ENCODE results near the gene PLA2G4F.
"Not testable (repeated sequence)": the region's sequence is repeated elsewhere in the genome, so short reads cannot be mapped to it uniquely, and the experiment has no call there.

PLA2G4F gene

GRCh38 chr15:42100021-42100800, 56.2 kb downstream of the PLA2G4F start:
- DNase-seq, result no peak

GRCh38 chr15:42097018-42097417, 59.4 kb downstream of the PLA2G4F start:
- DNase-seq (no peak), ATAC-seq (no peak)

More at GRCh38 chr15:42100021-42100800, 56.2 kb downstream of the PLA2G4F start:
- ATAC-seq, result no peak

- no peak for ATAC-seq
- no peak for DNase-seq
These were observed 61.9 kb downstream of the PLA2G4F start, which contains the start of gene PLA2G4D for GRCh38 chr15:42094512-42094963. Gene PLA2G4D, minus strand, starts transcription at chr15:42094562. Its CDS starts 103 bp downstream, at chr15:42094459.

DNA sequence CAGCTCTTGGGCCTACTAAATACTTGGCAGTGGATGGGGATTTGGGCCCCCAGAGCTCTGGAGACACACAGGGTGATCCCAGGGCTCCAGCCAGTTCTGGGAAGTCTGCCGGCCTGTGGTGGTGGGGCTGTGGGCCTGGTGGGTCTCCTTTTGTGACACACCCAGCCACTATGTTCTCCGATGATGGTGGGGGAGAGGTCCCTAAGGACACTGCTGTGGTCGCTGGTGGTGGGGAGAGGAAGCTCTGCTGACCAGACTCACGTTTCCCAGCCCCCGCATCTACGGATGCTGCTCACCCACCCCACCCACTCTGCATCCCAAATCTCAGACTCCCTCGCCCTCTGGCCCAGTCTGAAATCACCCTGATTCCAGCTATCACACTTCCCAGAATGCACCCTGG, 62.5 kb downstream of the PLA2G4F start:
- ATAC-seq, result no peak
- no peak for DNase-seq

GRCh38 chr15:42092398-42093318, 63.8 kb downstream of the PLA2G4F start:
- ATAC-seq, result no peak
- no peak for DNase-seq

GRCh38 chr15:42091753-42092397, 64.6 kb downstream of the PLA2G4F start:
- not testable (repeated sequence) for DNase-seq

GRCh38 chr15:42090781-42091180, 65.7 kb downstream of the PLA2G4F start:
- no peak for DNase-seq
- ATAC-seq, result no peak

More at GRCh38 chr15:42091753-42092397, 64.6 kb downstream of the PLA2G4F start:
- ATAC-seq, result not testable (repeated sequence)

DNA sequence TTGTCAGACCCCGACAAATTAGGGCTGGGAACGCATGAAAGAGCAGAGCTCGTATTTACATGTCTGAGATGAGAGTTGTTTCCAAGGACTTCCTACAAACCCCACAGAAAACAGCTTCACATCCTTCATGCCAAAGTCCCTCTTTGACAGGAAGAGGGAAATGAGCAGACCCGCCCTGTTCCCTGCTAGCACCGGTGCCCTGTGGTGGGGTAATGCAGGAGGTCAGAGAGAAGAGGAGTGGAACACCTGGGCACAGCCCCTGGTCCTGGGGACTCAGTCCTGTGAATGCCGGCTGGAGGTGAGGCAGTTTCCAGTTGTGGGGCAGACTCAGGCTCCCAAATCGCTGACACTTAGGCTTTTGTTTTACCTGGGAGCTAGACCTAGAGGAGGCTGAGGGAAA, 66.1 kb downstream of the PLA2G4F start:
- DNase-seq (no peak), ATAC-seq (no peak)

- ATAC-seq, result no peak
- no peak for DNase-seq
These were observed 66.5 kb downstream of the PLA2G4F start for GRCh38 chr15:42089942-42090341.

All from stimulated activated naive CD8-positive, alpha-beta T cell treated with anti-CD3 and anti-CD28 coated beads, Interleukin-15, Interleukin-2, amounts not matched to agents 100 U/mL and 50 U/mL, for 24 hours (primary cell).